Tibial nerve (tissue), 4 donors: ENCODE data around the gene TMSB15A. TPM values are rescaled to one million over a fixed set of nuclear protein-coding genes. Genes with fewer than 3 reads are reported as not detected.
"Not testable (repeated sequence)": the region's sequence is repeated elsewhere in the genome, so short reads cannot be mapped to it uniquely, and the experiment has no call there.

ENCODE experiments used
- DNase-seq, 2 donors: peaks; one replicate each; pipeline ENCODE4 v3.0.0-alpha.2; 2019; ENCODE audit warnings: low spot score in 2 of 2
- H3K27ac ChIP-seq, 4 donors: fragments of 200-600 bp; sonication (generic) in 3 of 4; one replicate each; pipeline ENCODE4 v1.5.1; 2017 to 2019; ENCODE audit warnings: mild to moderate bottlenecking in 1 of 4
- H3K27me3 ChIP-seq, 2 donors: fragments of 200-600 bp; sonication (generic) in 1 of 2; one replicate each; pipeline versions ENCODE4 v1.5.1 to v1.6.0; 2017 to 2019
- H3K36me3 ChIP-seq, 3 donors: fragments of 200-600 bp; sonication (generic); one replicate each; pipeline ENCODE4 v1.5.1; 2018 to 2019
- H3K4me1 ChIP-seq, 4 donors: fragments of 200-600 bp; sonication (generic) in 3 of 4; one replicate each; pipeline ENCODE4 v1.5.1; 2017 to 2019
- H3K4me3 ChIP-seq, 4 donors: fragments of 200-600 bp; sonication (generic) in 3 of 4; one replicate each; pipeline ENCODE4 v1.5.1; 2017 to 2019; ENCODE audit warnings: mild to moderate bottlenecking in 1 of 4, moderate library complexity in 1 of 4
- H3K9me3 ChIP-seq, 4 donors: fragments of 200-600 bp; sonication (generic) in 3 of 4; one replicate each; pipeline ENCODE4 v1.5.1; 2017 to 2019
- CTCF ChIP-seq, 5 experiments: fragments of 200-600 bp in 3 of 5; fragments of 450-650 bp in 2 of 5; sonication (generic) in 3 of 5; IDR thresholded peaks; one replicate each; pipeline ENCODE4 v1.5.1; 2016 to 2019; ENCODE audit warnings: antibody characterized with exemption in 5 of 5, mild to moderate bottlenecking in 3 of 5, moderate library complexity in 2 of 5
- EP300 ChIP-seq, 2 donors: sonication (generic); formaldehyde crosslinking; IDR thresholded peaks; one replicate each; pipeline ENCODE4 v1.6.1; 2017; ENCODE audit warnings: antibody characterized with exemption in 2 of 2, mild to moderate bottlenecking in 1 of 2
- POLR2A ChIP-seq, 2 donors: fragments of 450-650 bp; IDR thresholded peaks; one replicate each; pipeline ENCODE4 v1.6.1; 2017; ENCODE audit warnings: antibody characterized with exemption in 2 of 2, mild to moderate bottlenecking in 2 of 2, moderate library complexity in 2 of 2
- WGBS, 2 donors: methylation state at CpG; one replicate each; pipeline ENCODE4 v1.1.5; 2018; 5-methylcytosine and 5-hydroxymethylcytosine counted together
- total RNA-seq, 4 donors: library from RNA; depleted of rRNA; stranded (reverse); fragments of >200 nt; gene quantifications; one replicate each; pipeline ENCODE4 v1.1.0, GENCODE V29; 2016

TMSB15A gene
- total RNA-seq, 4 donors from 2014 or later = not detected

DNA sequence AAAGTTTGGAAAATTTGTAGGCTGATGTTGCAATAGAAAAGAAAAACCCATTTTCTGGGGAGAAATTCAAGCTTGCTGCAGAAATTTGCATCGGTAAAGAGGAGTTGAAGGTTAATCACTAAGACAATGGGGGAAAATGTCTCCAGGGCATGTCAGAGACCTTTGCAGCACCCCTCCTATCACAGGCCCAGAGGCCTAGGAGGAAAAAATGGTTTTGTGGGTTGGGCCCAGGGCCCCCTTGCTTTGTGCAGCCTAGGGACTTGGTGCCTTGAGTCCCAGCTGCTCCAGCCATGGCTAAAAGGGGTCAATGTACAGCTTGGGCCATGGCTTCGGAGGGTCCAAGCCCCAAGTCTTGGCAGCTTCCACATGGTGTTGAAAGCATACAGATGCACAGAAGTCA lies 17.8 kb downstream of the TMSB15A start:
- H3K27me3 ChIP-seq = peaks cover 0 to 19% of the 10 kb centered on the region in 2 donors
- H3K4me3 ChIP-seq = no peak overlapping the region
- WGBS, 2 donors = 84 to 93% methylated on average over 2 of the region's 2 CpGs
- H3K9me3 ChIP-seq = no peaks in the 10 kb centered on the region
- DNase-seq = no peak
- TF ChIP-seq POLR2A (IDR thresholded peaks at IDR 0.05) = no peak
- TF ChIP-seq CTCF (IDR thresholded peaks at IDR 0.05) = no peak
- no peak for TF ChIP-seq EP300 (IDR thresholded peaks at IDR 0.05)
- no peaks in the 10 kb centered on the region for H3K4me1 ChIP-seq
- no peak overlapping the region for H3K27ac ChIP-seq
- no peaks in the 10 kb centered on the region for H3K36me3 ChIP-seq

DNA sequence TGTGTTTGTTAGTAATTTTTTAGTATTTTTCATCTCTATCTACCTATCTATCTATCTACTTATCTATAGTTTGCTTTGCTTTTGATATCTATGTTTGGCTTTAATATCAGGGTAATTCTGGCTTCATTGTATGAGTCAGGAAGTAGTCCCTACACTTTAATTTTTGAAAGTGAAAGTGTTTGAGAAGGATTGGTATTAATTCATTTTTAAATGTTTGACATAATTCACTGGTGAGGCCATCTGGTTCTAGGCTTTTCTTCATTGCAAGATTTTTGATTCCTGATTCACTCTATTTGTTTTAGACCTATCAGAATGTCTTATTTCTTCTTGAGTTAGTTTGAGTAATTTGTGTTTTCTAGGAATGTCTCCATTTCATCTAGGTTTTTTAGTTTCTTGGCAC lies 24.8 kb downstream of the TMSB15A start:
- H3K36me3 ChIP-seq = no peaks in the 10 kb centered on the region
- H3K4me1 ChIP-seq = no peaks in the 10 kb centered on the region
- H3K9me3 ChIP-seq = no peaks in the 10 kb centered on the region
- TF ChIP-seq POLR2A (IDR thresholded peaks at IDR 0.05) (no peak), CTCF (IDR thresholded peaks at IDR 0.05) (no peak), EP300 (IDR thresholded peaks at IDR 0.05) (no peak)
- H3K4me3 ChIP-seq = no peak overlapping the region
- no peak overlapping the region for H3K27ac ChIP-seq
- DNase-seq = no peak
- H3K27me3 ChIP-seq = peaks cover 0 to 7% of the 10 kb centered on the region in 2 donors

DNA sequence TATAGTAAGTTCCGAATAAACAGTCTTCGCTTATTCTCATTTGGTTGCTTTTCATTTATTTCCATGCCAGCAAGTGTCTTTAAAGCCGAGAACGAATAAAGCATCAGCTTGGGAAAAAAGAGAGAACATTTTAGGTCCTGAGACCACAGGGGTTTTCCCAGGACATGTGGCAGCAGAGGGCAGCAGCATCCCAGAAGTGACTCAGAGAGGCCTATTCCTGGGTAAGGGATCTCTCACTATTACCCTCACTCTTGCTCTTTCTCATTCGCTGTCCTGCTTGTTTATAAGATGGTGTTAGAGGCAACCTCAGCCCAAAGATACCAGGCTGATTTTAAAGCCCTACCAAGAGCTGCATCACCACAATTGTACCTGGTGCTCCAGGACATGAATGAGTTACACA lies 37.8 kb downstream of the TMSB15A start:
- not testable (repeated sequence) for DNase-seq, H3K9me3 ChIP-seq, H3K27me3 ChIP-seq, H3K4me3 ChIP-seq, H3K4me1 ChIP-seq, H3K36me3 ChIP-seq, H3K27ac ChIP-seq
- WGBS, 2 donors = 29 to 50% methylated on average over 2 of the region's 5 CpGs

DNA sequence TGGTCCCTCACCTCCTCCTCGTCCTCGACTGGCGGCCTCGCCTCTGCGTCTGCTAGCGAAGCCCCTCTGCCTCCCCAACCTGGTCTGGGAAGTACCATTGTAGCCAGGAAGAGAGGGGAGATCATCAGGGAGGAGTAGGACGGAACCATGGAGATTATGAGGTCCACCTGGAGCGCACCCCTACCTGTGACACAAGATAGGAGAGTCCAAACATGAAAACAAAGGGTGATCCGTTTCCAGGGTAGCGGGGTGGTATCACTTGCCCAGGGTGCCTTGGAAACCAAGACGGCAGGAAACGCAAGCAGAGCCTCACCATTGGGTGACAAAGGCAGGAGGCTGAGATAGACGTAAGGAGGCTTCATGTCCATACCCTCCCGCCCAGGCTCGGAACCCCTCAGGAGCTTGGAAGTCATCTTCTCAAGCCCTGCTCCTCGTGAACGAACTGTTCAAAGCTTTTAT lies 44.7 kb downstream of the TMSB15A start, which contains the start of gene TCP11X2:
TSS of gene TCP11X2 (minus strand) at position 51 of the 459 bp plus-strand sequence.
- DNase-seq, H3K4me3 ChIP-seq, H3K9me3 ChIP-seq, H3K27me3 ChIP-seq, H3K36me3 ChIP-seq, H3K27ac ChIP-seq, H3K4me1 ChIP-seq: not testable (repeated sequence)
- 55 to 100% methylated on average over 2 to 5 of the region's 17 CpGs for WGBS, 2 donors

GRCh38 chrX:102470215-102470614 lies 46.3 kb downstream of the TMSB15A start:
- not testable (repeated sequence) for H3K36me3 ChIP-seq, H3K4me1 ChIP-seq, DNase-seq, H3K27me3 ChIP-seq, H3K27ac ChIP-seq, H3K4me3 ChIP-seq, H3K9me3 ChIP-seq
- WGBS, 2 donors = no CpG with 5 or more reads among the region's 3 CpGs

Other genes starting within 250 kb of the TMSB15A start
- not detected for gene NXF2B, start 76.7 kb downstream of the TMSB15A start, total RNA-seq
- not detected for gene TCP11X2, start 44.9 kb downstream of the TMSB15A start, total RNA-seq
- 10 to 100 TPM in 2 of 4 donors, 1 to 10 TPM in 2; 3.6 to 21.2 (median 12.1) TPM for gene ARMCX5, start 82.8 kb upstream of the TMSB15A start, total RNA-seq
- gene GPRASP1, start 134.7 kb upstream of the TMSB15A start, total RNA-seq = 10 to 100 TPM; 10.5 to 21.2 (median 15.7) TPM
- gene GPRASP2, start 195.7 kb upstream of the TMSB15A start, total RNA-seq = 1 to 10 TPM; 4.8 to 7.3 (median 6.5) TPM
- 1 to 10 TPM; 2.5 to 7.0 (median 3.0) TPM for gene GPRASP3, start 204.0 kb upstream of the TMSB15A start, total RNA-seq